IPS-20b (cell line): ENCODE results near the gene CLDN7.

Experiments used
- H3K27ac ChIP-seq: one replicate; pipeline ENCODE4 v1.5.1; 2013; ENCODE audit warnings: low read length
- H3K27me3 ChIP-seq: 2 replicates; pipeline ENCODE4 v1.6.1; 2013; ENCODE audit warnings: mild to moderate bottlenecking, low read length, inconsistent platforms; ENCODE audit not compliant: insufficient read depth
- H3K36me3 ChIP-seq: 2 replicates; pipeline ENCODE4 v1.6.1; 2013; ENCODE audit warnings: low read depth, mild to moderate bottlenecking, inconsistent platforms, low read length, moderate library complexity; ENCODE audit not compliant: insufficient read depth
- H3K4me1 ChIP-seq: 2 replicates; pipeline ENCODE4 v1.6.1; 2013; ENCODE audit warnings: mild to moderate bottlenecking, control low read depth, inconsistent platforms, low read length, moderate library complexity; ENCODE audit not compliant: insufficient read depth
- H3K4me3 ChIP-seq: 2 replicates; pipeline ENCODE4 v1.5.1; 2013; ENCODE audit warnings: mild to moderate bottlenecking, low read length, inconsistent platforms
- H3K9ac ChIP-seq: 2 replicates; pipeline ENCODE4 v1.6.1; 2013; ENCODE audit warnings: low read depth, mild to moderate bottlenecking, inconsistent platforms, low read length, moderate library complexity
- H3K9me3 ChIP-seq: 2 replicates; pipeline ENCODE4 v1.6.1; 2013; ENCODE audit warnings: mild to moderate bottlenecking, low read depth, low read length, inconsistent platforms; ENCODE audit not compliant: insufficient read depth

The CLDN7 gene

GRCh38 chr17:7240375-7240774 is 21.9 kb downstream of the CLDN7 start:
- H3K9ac ChIP-seq = peak overlapping the region; percentile 38; the same call in 1 of the 2 replicates
- peaks cover 16% of the 10 kb centered on the region for H3K4me1 ChIP-seq
- H3K36me3 ChIP-seq = peaks cover 41% of the 10 kb centered on the region
- H3K4me3 ChIP-seq = peak overlapping the region; percentile 86; the same call in 1 of the 2 replicates
- no peak overlapping the region for H3K27ac ChIP-seq
- H3K27me3 ChIP-seq = no peaks in the 10 kb centered on the region
- H3K9me3 ChIP-seq = no peaks in the 10 kb centered on the region

- Histone ChIP-seq H3K9me3 (no peaks in the 10 kb centered on the region), H3K27ac (peak within 1 kb of the TSS; percentile 93), H3K4me1 (peaks cover 24% of the 10 kb centered on the region), H3K27me3 (no peaks in the 10 kb centered on the region), H3K9ac (peak within 1 kb of the TSS; percentile 99), H3K4me3 (peak within 1 kb of the TSS; percentile 98), H3K36me3 (peaks cover 43% of the 10 kb centered on the region)
Measured at GRCh38 chr17:7239091-7240027, 22.9 kb downstream of the CLDN7 start, which contains the start of gene PHF23. PHF23 (minus strand) TSS chr17:7239457; CDS start chr17:7239279, 178 bp downstream.

GRCh38 chr17:7238420-7239090 is 23.7 kb downstream of the CLDN7 start:
- H3K27me3 ChIP-seq = no peaks in the 10 kb centered on the region
- peak overlapping the region; percentile 99 for H3K9ac ChIP-seq
- peak overlapping the region; percentile 93 for H3K27ac ChIP-seq
- H3K9me3 ChIP-seq = no peaks in the 10 kb centered on the region
- H3K36me3 ChIP-seq = peaks cover 39% of the 10 kb centered on the region
- H3K4me3 ChIP-seq = peak overlapping the region; percentile 98
- H3K4me1 ChIP-seq = peaks cover 24% of the 10 kb centered on the region

- Histone ChIP-seq H3K4me1 (peaks cover 24% of the 10 kb centered on the region), H3K9ac (peak overlapping the region; percentile 72; the same call in 1 of the 2 replicates), H3K36me3 (peaks cover 39% of the 10 kb centered on the region), H3K4me3 (peak overlapping the region; percentile 98), H3K27ac (peak overlapping the region; percentile 72), H3K27me3 (no peaks in the 10 kb centered on the region), H3K9me3 (no peaks in the 10 kb centered on the region)
Measured at GRCh38 chr17:7237761-7238419, 24.4 kb downstream of the CLDN7 start.

- Histone ChIP-seq H3K27me3 (no peaks in the 10 kb centered on the region), H3K9me3 (no peaks in the 10 kb centered on the region), H3K9ac (peak overlapping the region; percentile 70; the same call in 1 of the 2 replicates), H3K4me1 (peaks cover 24% of the 10 kb centered on the region), H3K36me3 (peaks cover 39% of the 10 kb centered on the region), H3K27ac (peak overlapping the region; percentile 72), H3K4me3 (peak overlapping the region; percentile 68)
Measured at GRCh38 chr17:7237266-7237760, 25.0 kb downstream of the CLDN7 start.

- H3K27ac ChIP-seq = no peak overlapping the region
- H3K27me3 ChIP-seq = no peaks in the 10 kb centered on the region
- peaks cover 24% of the 10 kb centered on the region for H3K4me1 ChIP-seq
- H3K9me3 ChIP-seq = no peaks in the 10 kb centered on the region
- H3K4me3 ChIP-seq = peak overlapping the region; percentile 68; the same call in 1 of the 2 replicates
- peaks cover 39% of the 10 kb centered on the region for H3K36me3 ChIP-seq
- H3K9ac ChIP-seq = no peak overlapping the region
Measured at GRCh38 chr17:7236808-7237207, 25.5 kb downstream of the CLDN7 start.

- Histone ChIP-seq H3K36me3 (peaks cover 39% of the 10 kb centered on the region), H3K4me3 (no peak overlapping the region), H3K4me1 (peaks cover 20% of the 10 kb centered on the region), H3K27me3 (no peaks in the 10 kb centered on the region), H3K9me3 (no peaks in the 10 kb centered on the region), H3K27ac (no peak overlapping the region), H3K9ac (no peak overlapping the region)
Measured at GRCh38 chr17:7235693-7236665, 26.3 kb downstream of the CLDN7 start.

GRCh38 chr17:7234083-7234951 is 28.0 kb downstream of the CLDN7 start, which contains the start of gene DVL2:
DVL2 (minus strand) TSS chr17:7234517; CDS start chr17:7234262, 255 bp downstream.
- H3K4me3 ChIP-seq = peak within 1 kb of the TSS; percentile 100
- H3K36me3 ChIP-seq = peaks cover 47% of the 10 kb centered on the region
- H3K27me3 ChIP-seq = no peaks in the 10 kb centered on the region
- H3K27ac ChIP-seq = peak within 1 kb of the TSS; percentile 82
- peaks cover 13% of the 10 kb centered on the region for H3K4me1 ChIP-seq
- no peaks in the 10 kb centered on the region for H3K9me3 ChIP-seq
- peak within 1 kb of the TSS; percentile 98 for H3K9ac ChIP-seq

- Histone ChIP-seq H3K27ac (peak overlapping the region; percentile 10), H3K27me3 (no peaks in the 10 kb centered on the region), H3K9ac (peak overlapping the region; percentile 98), H3K9me3 (no peaks in the 10 kb centered on the region), H3K4me1 (peaks cover 13% of the 10 kb centered on the region), H3K4me3 (peak overlapping the region; percentile 100), H3K36me3 (peaks cover 53% of the 10 kb centered on the region)
Measured at GRCh38 chr17:7233701-7234082, 28.6 kb downstream of the CLDN7 start.

- no peak overlapping the region for H3K27ac ChIP-seq
- no peaks in the 10 kb centered on the region for H3K27me3 ChIP-seq
- H3K36me3 ChIP-seq = peaks cover 64% of the 10 kb centered on the region
- H3K4me1 ChIP-seq = peaks cover 9% of the 10 kb centered on the region
- no peak overlapping the region for H3K9ac ChIP-seq
- no peaks in the 10 kb centered on the region for H3K9me3 ChIP-seq
- H3K4me3 ChIP-seq = peak overlapping the region; percentile 12
Measured at GRCh38 chr17:7232114-7232513, 30.2 kb downstream of the CLDN7 start.
